Measurements from ENCODE around the gene ENTPD6. TPM values are rescaled to one million over a fixed set of nuclear protein-coding genes. Genes with fewer than 3 reads are reported as not detected.
"Not testable (repeated sequence)": the region's sequence is repeated elsewhere in the genome, so short reads cannot be mapped to it uniquely, and the experiment has no call there.

ENTPD6 gene
- 10 to 100 TPM; 47.7 to 48.2 TPM for total RNA-seq

DNA sequence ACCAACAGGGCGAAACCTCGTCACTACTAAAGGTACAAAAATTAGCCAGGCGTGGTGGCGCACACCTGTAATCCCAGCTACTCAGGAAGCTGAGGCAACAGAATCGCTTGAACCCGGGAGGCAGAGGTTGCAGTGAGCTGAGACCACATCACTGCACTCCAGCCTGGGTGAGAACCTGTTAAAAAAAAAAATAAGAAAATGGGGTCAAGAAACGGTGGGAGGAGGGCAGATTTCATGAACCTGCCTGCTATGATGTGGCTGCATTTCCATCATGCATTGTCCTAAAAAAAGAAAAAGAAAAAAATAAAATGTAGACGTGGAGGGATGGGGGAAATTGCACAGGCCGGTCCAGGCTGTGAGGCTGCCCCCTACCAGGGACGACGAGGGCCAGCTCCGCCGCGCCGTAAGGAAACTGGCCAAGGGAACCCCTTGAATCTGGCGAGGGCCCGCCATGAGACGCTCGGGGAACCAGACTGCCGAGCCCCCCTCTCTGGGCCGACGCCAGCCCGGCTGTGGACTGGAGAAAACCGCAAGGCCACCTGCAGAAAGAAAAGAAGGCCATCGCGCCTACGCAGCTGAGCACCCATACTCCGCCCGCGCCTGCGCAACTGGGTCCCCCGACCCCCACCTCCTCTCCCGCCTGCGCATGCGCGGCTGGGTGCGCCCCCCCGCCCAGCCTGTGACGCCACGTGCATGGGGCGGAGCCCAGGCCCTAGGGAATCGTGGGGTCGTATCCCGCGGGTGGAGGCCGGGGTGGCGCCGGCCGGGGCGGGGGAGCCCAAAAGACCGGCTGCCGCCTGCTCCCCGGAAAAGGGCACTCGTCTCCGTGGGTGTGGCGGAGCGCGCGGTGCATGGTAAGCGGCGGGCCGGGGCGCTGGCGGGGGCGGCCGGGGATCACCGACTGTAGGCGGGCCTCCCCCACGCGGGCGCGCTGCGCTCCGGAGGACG, at the start of gene ENTPD6:
Gene ENTPD6, plus strand, starts transcription at position 699 of the 948 bp plus-strand sequence. CDS start 10,825 bp downstream, outside the sequence.
- no peaks in the 10 kb centered on the region for H3K27me3 Mint-ChIP-seq
- H3K36me3 Mint-ChIP-seq (ENCODE audit: low read depth), result peaks cover 6% of the 10 kb centered on the region
- POLR2A ChIA-PET, result interaction anchor here (1.3 to 4.0 kb wide), 5 partner anchors 28 to 196 kb away, joined by 3 to 22 read pairs (median 4); partner anchors contain the start of genes ABHD12, ACSS1 and PYGB
- CTCF ChIA-PET, result interaction anchor here (0.5 to 1.1 kb wide), 4 partner anchors 28 to 284 kb away, joined by 3 to 4 read pairs (median 3); partner anchors contain the start of gene PYGB
- H3K4me3 Mint-ChIP-seq, result peak within 1 kb of the TSS; percentile 88
- peak within 1 kb of the TSS; percentile 59 for H3K27ac Mint-ChIP-seq
- H3K4me1 Mint-ChIP-seq, result peaks cover 33% of the 10 kb centered on the region
- peak; percentile 89 for DNase-seq
- H3K9me3 Mint-ChIP-seq, result no peaks in the 10 kb centered on the region

DNA sequence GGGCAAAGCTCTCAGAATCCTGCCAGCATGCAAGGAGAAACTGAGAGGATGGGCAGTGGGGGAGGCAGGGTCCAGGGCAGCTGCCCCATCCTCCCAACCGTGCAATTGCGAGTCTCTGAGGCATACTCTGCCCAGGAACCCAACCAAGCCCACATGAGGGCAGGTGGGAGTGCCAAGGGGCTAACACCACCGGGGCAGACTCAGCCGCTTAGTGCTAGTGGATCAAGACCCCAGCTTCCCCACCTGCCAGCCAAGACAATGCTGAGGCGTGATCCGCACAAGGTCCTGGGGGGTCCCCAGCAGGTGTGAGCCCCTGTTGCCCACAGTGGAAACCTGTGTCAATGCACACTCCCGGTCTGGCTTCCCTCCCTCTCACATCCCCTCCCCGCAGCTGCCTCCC, 48.5 kb upstream of the ENTPD6 start:
- Mint-ChIP-seq H3K9me3 (no peaks in the 10 kb centered on the region), H3K4me3 (no peak overlapping the region), H3K4me1 (peaks cover 4% of the 10 kb centered on the region), H3K27ac (no peak overlapping the region), H3K36me3 (ENCODE audit: low read depth) (no peaks in the 10 kb centered on the region), H3K27me3 (peaks cover 13% of the 10 kb centered on the region)
- DNase-seq, result no peak
- ChIA-PET POLR2A (no interaction called here), CTCF (no interaction called here)

DNA sequence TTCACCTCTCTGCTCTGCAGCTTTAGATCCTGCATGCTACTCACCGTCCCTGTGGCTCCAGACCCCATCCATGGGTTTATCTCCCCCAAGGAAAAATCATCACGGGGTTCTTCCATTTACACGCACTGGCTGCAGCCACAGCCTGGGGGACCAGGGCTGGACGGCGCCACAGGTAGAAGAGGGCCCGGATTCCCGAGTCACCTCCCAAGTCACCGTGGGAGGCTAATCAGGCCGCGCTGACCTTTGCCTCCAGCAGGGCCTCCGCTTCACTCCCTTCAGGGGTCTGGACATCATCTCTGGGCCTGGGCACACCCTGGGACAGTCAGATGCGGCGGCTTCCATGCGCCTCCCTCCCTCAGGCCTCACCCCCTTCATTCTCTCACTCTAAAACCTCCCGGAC, 47.8 kb upstream of the ENTPD6 start:
- H3K4me1 Mint-ChIP-seq, result peaks cover 4% of the 10 kb centered on the region
- peaks cover 13% of the 10 kb centered on the region for H3K27me3 Mint-ChIP-seq
- no peaks in the 10 kb centered on the region for H3K9me3 Mint-ChIP-seq
- ChIA-PET CTCF (no interaction called here), POLR2A (no interaction called here)
- no peak overlapping the region for H3K4me3 Mint-ChIP-seq
- DNase-seq, result no peak
- no peaks in the 10 kb centered on the region for H3K36me3 Mint-ChIP-seq (ENCODE audit: low read depth)
- H3K27ac Mint-ChIP-seq, result no peak overlapping the region

DNA sequence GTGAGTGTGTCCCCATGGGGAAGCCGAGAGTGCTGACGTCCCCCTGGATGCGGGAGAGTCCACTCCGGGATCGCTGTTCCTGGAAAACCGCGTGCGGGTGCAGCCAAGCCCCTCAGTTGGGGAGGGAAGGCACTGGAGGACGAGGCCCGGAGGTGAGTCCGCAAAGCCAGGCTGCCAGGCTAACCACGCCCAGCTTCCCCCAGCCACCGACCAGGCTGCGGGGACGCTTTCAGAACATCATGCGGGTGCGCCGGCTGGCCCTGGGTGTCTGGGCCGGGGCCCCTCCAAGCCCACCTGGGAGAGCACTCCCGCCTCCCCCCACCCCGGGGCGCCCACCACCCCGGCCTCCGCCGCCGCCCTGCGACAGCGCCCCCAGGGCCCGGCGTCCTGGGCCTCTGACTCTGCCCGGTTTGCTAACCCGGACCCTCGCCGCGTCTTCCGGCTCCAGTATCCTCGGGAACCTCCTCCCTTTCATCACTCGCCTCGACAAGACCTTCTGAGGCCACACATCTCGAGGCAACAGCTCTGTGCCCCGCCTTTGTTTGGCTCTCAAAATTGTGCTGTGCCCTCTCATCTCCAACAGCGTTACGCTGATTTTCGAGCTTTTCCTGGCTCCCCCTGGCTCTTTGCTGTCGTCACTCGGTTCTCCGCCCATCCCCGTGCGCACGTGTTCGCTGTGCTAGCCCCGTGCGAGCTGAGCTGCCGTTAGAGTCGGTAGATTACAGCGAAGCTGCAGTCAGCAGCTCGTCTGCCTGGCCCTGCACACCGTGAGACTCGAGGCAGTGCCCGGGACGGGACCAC, 47.1 kb upstream of the ENTPD6 start:
- ChIA-PET POLR2A (no interaction called here), CTCF (no interaction called here)
- peak overlapping the region; percentile 69 for H3K4me3 Mint-ChIP-seq
- DNase-seq, result peak; percentile 49
- peaks cover 4% of the 10 kb centered on the region for H3K4me1 Mint-ChIP-seq
- H3K27me3 Mint-ChIP-seq, result peaks cover 13% of the 10 kb centered on the region
- no peaks in the 10 kb centered on the region for H3K36me3 Mint-ChIP-seq (ENCODE audit: low read depth)
- H3K27ac Mint-ChIP-seq, result no peak overlapping the region
- no peaks in the 10 kb centered on the region for H3K9me3 Mint-ChIP-seq

DNA sequence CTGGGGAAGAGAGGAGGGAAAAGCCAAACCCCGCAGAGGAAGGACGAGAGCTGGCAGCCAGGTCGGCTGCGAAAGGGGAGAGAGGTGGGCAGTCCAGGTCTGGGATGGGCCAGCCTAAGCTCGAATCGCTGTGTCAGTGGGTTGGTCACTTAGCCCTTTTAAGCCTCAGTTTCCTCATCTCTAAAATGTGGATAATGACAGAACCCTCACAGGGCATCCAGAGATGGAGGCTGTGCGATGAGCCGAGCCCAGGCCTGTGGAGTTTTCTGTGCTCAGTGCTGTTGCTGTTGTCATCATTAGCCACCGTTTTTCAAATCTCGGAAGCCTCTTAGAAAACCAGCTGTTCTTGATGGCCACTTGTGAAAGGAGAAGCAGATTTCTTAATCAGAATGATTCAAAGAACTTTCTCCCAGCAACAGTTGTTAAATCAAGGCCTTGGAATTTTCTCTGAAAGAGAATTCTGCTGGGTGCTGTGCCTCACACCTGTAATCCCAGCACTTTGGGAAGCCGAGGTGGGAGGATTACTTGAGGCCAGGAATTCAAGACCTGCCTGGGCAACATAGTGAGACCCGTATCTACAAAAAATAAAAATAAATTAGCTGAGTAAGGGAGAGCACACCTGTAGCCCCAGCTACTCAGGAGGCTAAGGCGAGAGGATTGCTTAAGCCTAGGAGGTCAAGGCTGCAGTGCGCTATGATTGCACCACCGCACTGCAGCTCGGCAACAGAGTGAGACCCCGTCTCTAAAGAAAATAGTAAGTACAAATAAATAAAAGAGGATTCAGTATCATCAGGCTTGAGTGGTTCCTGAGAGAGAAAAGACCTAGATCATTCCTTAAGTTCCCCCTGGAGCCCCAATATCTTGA, 46.3 kb upstream of the ENTPD6 start:
- ChIA-PET POLR2A (no interaction called here), CTCF (no interaction called here)
- H3K4me1 Mint-ChIP-seq, result peaks cover 4% of the 10 kb centered on the region
- H3K36me3 Mint-ChIP-seq (ENCODE audit: low read depth), result no peaks in the 10 kb centered on the region
- H3K27me3 Mint-ChIP-seq, result peaks cover 12% of the 10 kb centered on the region
- H3K9me3 Mint-ChIP-seq, result no peaks in the 10 kb centered on the region
- peak overlapping the region; percentile 69 for H3K4me3 Mint-ChIP-seq
- no peak overlapping the region for H3K27ac Mint-ChIP-seq
- no peak for DNase-seq

DNA sequence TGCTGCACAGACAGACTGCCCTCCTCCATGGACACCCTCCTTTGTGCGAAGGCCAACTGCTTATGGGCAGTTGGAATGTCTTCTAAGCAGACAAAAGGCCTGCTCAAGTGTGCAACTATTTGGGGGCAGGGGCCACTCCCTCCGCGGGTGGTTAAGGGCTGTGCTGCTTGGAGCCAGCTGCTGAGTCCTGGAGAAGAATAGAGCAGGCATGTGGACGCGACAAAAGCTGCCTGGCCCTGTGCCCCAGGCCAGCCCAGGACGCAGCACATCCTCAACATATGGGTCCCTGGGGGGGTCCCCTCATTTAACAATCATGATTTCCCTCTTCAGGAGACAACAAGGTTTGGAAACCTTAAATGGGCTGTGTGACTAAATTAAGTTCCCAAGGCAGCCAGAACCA, 45.5 kb upstream of the ENTPD6 start:
- H3K27ac Mint-ChIP-seq, result no peak overlapping the region
- ChIA-PET POLR2A (interaction anchor here (0.6 kb wide), 1 partner anchor 66 kb away, joined by 3 read pairs; no protein-coding TSS in a partner anchor), CTCF (no interaction called here)
- H3K9me3 Mint-ChIP-seq, result no peaks in the 10 kb centered on the region
- H3K4me1 Mint-ChIP-seq, result peaks cover 4% of the 10 kb centered on the region
- DNase-seq, result no peak
- H3K36me3 Mint-ChIP-seq (ENCODE audit: low read depth), result no peaks in the 10 kb centered on the region
- H3K4me3 Mint-ChIP-seq, result no peak overlapping the region
- peaks cover 6% of the 10 kb centered on the region for H3K27me3 Mint-ChIP-seq

DNA sequence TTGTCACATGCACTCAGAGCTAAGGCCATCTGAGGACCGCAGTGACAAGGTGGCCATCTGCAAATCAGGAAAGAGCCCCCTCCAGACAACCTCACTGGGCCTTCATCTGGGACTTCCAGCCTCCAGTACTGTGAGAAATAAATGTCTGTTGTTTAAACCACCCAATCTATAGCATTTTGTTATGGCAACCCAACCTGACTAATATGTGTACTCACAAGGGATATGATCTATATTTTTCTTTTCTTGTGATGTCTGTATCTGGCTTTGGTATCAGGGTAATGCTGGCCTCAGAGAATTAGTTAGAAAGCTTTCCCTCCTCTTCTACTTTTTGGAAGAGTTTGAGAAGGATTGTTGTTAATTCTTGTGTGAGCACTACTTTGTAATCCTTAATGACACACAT, 37.5 kb upstream of the ENTPD6 start:
- ChIA-PET POLR2A (no interaction called here), CTCF (no interaction called here)
- no peaks in the 10 kb centered on the region for H3K27me3 Mint-ChIP-seq
- peaks cover 3% of the 10 kb centered on the region for H3K9me3 Mint-ChIP-seq
- DNase-seq, result no peak
- no peaks in the 10 kb centered on the region for H3K36me3 Mint-ChIP-seq (ENCODE audit: low read depth)
- no peak overlapping the region for H3K4me3 Mint-ChIP-seq
- no peak overlapping the region for H3K27ac Mint-ChIP-seq
- peaks cover 17% of the 10 kb centered on the region for H3K4me1 Mint-ChIP-seq

DNA sequence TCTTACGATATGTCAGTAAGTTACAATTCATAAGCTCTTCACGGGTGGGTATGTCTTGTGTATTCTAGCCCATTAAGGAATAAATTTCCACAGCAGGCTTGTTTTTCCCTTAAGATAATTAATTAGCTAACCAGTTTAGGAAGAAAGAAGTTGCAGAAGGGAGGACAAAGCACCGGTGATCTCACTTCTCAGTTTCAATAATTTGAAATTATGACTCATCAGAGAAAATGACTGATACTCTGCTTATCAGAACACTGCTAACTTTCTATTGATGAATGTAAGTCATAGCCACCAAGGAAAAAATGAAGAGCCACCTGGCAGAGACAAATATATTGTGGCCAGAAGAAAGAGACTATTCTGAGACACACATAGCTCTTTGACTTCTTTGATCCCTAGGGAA, 35.0 kb upstream of the ENTPD6 start:
- peaks cover 17% of the 10 kb centered on the region for H3K4me1 Mint-ChIP-seq
- H3K27ac Mint-ChIP-seq, result no peak overlapping the region
- no peaks in the 10 kb centered on the region for H3K36me3 Mint-ChIP-seq (ENCODE audit: low read depth)
- no peak for DNase-seq
- H3K27me3 Mint-ChIP-seq, result no peaks in the 10 kb centered on the region
- peaks cover 3% of the 10 kb centered on the region for H3K9me3 Mint-ChIP-seq
- ChIA-PET POLR2A (interaction anchor here (1.1 kb wide), 1 partner anchor 70 kb away, joined by 4 read pairs; no protein-coding TSS in a partner anchor), CTCF (interaction anchor here (1.5 kb wide), 1 partner anchor 18 kb away, joined by 4 read pairs; no protein-coding TSS in a partner anchor)
- H3K4me3 Mint-ChIP-seq, result no peak overlapping the region

DNA sequence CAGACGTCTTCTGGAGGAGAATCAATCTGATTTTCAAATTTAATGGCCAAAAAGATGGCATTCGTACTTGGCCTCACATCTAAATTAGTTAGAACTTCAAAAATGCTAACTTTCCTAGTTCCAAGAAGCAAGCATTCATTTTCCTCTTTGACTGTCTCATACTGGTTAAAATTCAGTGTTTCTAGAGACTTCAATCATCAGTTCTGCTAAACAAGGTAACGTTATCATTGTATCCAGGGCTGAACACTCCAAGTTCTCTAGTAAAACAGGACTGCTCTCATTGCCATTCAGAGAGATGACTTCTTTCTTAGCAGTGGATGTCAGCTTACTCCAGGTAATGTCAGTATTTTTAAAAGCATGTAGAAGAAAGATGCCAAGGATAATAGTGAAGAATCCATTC, 34.6 kb upstream of the ENTPD6 start:
- Mint-ChIP-seq H3K27ac (no peak overlapping the region), H3K4me1 (peaks cover 17% of the 10 kb centered on the region), H3K4me3 (no peak overlapping the region), H3K27me3 (no peaks in the 10 kb centered on the region), H3K36me3 (ENCODE audit: low read depth) (no peaks in the 10 kb centered on the region), H3K9me3 (peaks cover 3% of the 10 kb centered on the region)
- ChIA-PET CTCF (interaction anchor here (1.5 kb wide), 1 partner anchor 18 kb away, joined by 4 read pairs; no protein-coding TSS in a partner anchor), POLR2A (interaction anchor here (1.1 kb wide), 1 partner anchor 70 kb away, joined by 4 read pairs; no protein-coding TSS in a partner anchor)
- DNase-seq, result no peak

DNA sequence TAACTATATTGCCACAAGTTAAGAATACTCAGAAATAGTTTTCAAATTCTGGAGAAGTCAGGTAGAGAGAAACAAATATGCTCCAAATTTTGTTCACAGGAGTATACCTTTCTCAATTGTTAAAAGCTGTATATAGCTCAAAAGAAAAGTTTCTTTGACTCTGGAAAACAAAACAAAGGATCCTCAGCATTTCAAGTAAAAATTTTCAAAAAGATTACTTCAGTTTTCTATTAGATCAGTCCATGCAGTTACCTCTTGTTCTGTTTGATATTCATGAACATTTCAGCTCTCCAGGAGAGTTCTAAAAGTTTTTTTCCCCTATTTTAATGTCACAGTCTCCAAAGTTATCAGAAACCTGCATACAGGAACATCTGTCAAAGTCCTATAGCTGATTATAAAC, 30.4 kb upstream of the ENTPD6 start:
- Mint-ChIP-seq H3K4me3 (no peak overlapping the region), H3K36me3 (ENCODE audit: low read depth) (no peaks in the 10 kb centered on the region), H3K9me3 (peaks cover 3% of the 10 kb centered on the region), H3K4me1 (peaks cover 12% of the 10 kb centered on the region), H3K27me3 (peaks cover 15% of the 10 kb centered on the region), H3K27ac (no peak overlapping the region)
- POLR2A ChIA-PET, result no interaction called here
- CTCF ChIA-PET, result interaction anchor here (0.6 kb wide), 1 partner anchor 12 kb away, joined by 3 read pairs; no protein-coding TSS in a partner anchor
- no peak for DNase-seq

DNA sequence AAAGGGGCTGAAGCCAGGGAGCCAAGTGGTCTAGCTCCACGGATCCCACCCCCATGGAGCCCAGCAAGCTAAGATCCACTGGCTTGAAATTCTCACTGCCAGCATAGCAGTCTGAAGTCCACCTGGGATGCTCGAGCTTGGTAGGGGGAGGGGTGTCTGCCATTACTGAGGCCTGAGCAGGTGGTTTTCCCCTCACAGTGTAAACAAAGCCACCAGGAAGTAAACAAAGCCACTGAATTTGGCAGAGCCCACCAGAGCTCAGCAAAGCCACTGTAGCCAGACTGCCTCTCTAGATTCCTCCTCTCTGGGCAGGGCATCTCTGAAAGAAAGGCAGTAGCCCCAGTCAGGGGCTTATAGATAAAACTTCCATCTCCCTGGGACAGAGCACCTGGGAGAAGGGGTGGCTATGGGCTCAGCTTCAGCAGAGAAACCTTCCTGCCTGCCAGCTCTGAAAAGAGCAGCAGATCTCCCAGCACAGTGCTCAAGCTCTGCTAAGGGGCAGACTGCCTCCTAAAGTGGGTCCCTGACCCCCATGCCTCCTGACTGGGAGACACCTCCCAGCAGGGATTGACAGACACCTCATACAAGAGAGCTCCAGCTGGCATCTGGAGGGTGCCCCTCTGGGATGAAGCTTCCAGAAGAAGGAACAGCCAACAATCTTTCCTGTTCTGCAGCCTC, 29.3 kb upstream of the ENTPD6 start:
- DNase-seq; POLR2A ChIA-PET; H3K9me3 Mint-ChIP-seq; CTCF ChIA-PET; H3K4me3 Mint-ChIP-seq; H3K27ac Mint-ChIP-seq; H3K4me1 Mint-ChIP-seq; H3K36me3 Mint-ChIP-seq (ENCODE audit: low read depth): not testable (repeated sequence)
- peaks cover 15% of the 10 kb centered on the region for H3K27me3 Mint-ChIP-seq

DNA sequence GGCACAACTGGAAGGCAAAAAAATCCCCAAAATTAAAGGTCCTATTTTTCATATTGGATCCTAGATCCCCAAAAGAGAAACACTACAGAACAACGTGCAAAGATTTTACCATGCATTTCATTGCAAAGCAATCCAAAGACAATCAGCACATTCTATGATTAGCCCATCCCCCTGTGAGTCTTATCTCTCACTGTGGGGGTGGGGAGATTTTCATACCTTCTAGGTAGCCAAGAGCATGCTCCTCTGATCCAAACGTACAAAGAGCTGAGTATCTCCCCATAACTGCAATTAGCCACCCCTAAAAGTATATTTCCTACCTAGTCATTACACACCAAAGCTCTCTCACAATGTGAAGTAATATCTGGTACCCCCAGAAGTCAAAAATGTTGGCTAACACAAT, 22.2 kb upstream of the ENTPD6 start:
- POLR2A ChIA-PET, result no interaction called here
- Mint-ChIP-seq H3K4me1 (no peaks in the 10 kb centered on the region), H3K27me3 (peaks cover 9% of the 10 kb centered on the region), H3K36me3 (ENCODE audit: low read depth) (no peaks in the 10 kb centered on the region), H3K9me3 (no peaks in the 10 kb centered on the region), H3K4me3 (no peak overlapping the region), H3K27ac (no peak overlapping the region)
- DNase-seq, result no peak
- CTCF ChIA-PET, result no interaction called here
